AG09319 (cell line): ENCODE measurements around the gene GDI2.
"Not testable (repeated sequence)": the region's sequence is repeated elsewhere in the genome, so short reads cannot be mapped to it uniquely, and the experiment has no call there.

Experiments
- DNase-seq: peaks from one replicate; pipeline ENCODE4 v3.0.0-alpha.2; 2010; ENCODE audit warnings: low read depth; ENCODE audit errors: extremely low read depth
- TF ChIP-seq, protein P1 (sequence below): IDR thresholded peaks from 2 replicates; pipeline ENCODE4 v1.5.1; 2011; ENCODE audit warnings: low read depth, mild to moderate bottlenecking, inconsistent platforms, low read length, moderate library complexity

GDI2 gene

DNA sequence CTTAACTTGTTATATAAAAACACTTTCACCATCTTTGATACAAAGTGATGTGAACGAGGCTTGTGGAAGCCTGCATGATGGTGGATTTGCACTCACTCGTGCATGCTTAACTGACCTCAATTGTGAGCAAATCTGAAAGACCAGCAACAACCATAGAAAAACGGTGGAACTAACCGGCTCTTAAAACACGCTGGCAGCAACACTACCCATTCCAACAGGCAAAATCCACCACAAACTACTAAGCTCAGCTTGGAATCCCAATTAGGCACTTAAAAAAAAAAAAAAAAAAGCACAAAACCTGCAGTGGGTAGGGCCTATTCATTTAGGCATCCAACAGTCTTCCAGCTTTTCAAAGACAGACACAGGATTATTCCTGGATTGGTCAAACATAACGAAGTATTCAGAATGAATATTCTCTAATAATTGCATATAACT is 1.8 kb downstream of the GDI2 start:
- peak; percentile 19 for DNase-seq
- TF ChIP-seq, protein P1, sequence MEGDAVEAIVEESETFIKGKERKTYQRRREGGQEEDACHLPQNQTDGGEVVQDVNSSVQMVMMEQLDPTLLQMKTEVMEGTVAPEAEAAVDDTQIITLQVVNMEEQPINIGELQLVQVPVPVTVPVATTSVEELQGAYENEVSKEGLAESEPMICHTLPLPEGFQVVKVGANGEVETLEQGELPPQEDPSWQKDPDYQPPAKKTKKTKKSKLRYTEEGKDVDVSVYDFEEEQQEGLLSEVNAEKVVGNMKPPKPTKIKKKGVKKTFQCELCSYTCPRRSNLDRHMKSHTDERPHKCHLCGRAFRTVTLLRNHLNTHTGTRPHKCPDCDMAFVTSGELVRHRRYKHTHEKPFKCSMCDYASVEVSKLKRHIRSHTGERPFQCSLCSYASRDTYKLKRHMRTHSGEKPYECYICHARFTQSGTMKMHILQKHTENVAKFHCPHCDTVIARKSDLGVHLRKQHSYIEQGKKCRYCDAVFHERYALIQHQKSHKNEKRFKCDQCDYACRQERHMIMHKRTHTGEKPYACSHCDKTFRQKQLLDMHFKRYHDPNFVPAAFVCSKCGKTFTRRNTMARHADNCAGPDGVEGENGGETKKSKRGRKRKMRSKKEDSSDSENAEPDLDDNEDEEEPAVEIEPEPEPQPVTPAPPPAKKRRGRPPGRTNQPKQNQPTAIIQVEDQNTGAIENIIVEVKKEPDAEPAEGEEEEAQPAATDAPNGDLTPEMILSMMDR = no peak

DNA sequence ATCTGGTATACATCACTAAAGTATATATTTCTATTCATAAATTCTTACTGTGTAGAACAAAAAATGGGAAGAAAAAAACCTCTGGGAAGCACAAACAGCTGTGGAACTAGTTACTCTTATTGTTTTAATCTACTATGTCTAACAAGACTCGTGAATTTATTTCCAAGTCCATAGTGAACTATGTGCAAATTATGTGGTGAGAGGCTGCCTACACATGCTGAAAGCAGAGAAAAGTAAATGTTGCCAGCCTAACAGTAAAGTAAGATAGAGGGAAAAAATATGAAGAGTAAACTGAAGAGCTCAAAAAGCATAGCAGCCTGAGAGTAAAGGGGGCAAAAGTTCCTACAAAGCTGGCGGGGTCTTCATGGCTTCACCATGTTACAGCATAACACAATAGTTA is 3.0 kb downstream of the GDI2 start:
- DNase-seq = no peak
- TF ChIP-seq, protein P1 = no peak

DNA sequence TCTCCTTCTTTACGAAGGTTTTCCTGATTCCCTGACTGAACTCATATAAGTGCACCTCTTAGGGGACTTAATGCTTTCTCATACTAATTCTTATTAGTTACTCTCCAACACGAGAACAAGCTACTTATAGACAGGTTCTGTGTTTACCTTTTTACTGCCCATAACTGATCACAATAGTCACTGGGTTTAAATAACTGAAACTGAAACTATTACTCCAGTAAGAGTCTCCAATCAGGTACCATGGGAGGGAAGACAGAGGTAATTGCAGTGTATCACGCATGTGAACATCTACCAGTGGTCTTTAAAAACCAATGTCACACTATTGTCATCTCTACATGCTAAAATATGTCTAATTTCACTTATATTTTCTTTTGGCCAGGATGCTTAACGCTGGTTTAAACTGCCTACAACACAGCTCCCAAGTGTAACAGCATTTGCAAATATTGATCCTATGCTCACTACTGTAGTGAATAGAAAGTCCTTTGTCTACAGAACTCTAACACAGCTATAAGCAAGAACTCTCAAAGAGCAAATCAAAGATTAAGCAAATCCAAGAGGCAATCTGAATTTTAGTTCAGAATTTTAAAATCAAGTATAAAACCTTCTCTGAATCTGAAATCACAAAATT is 3.6 kb downstream of the GDI2 start:
- no peak for DNase-seq
- TF ChIP-seq, protein P1 = no peak

- DNase-seq = not testable (repeated sequence)
Observed at GRCh38 chr10:5808783-5809392, 4.3 kb downstream of the GDI2 start.

DNA sequence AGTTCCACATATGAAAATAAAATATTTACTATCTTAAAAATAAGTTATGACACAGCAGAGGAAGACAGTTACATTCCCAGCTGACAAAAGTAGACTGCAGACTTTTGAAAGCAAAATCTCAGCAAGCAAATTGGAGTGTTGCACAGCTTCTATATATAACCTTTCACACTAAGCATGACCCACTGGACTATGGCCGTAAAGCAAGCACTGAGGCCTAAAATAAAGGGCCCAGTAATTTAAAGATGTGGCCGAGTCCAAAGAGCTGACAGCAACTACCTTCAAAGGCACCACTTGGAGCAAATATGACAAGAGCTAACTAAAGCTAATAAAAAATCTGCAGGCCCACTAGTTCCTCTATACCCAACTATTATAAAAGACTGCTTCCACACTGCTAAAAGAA is 6.5 kb downstream of the GDI2 start:
- DNase-seq = no peak
- TF ChIP-seq, protein P1 = no peak

DNA sequence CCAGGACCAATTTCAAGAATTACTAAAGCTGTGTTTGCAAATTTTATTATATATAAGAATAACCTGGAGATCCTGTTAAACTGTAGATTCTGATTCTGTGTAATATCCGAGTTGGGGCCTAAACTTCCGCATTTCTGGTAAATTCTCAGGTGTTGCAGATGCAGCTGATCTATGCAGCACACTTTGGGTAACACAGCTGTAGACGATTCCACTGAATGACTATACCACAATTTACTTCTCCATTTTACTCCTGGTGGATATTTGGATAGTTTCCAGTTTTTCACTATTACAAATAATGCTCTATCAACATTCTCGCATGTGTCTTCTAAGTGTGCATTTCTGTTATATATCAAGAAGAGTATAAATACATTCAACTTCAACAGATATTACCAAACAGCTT is 7.5 kb downstream of the GDI2 start:
- DNase-seq = no peak
- TF ChIP-seq, protein P1 = no peak

- DNase-seq = no peak
- TF ChIP-seq, protein P1 = no peak
Observed at GRCh38 chr10:5805260-5805659, 8.0 kb downstream of the GDI2 start.

GRCh38 chr10:5804386-5804785 is 8.8 kb downstream of the GDI2 start:
- DNase-seq = no peak
- TF ChIP-seq, protein P1 = no peak
